GM23248 (cell line): ENCODE measurements around the gene TSPAN9.

Experiments
- EZH2 ChIP-seq: fragments of 200-600 bp; sonication (generic); IDR thresholded peaks from 2 replicates; pipeline ENCODE4 v1.6.1; 2018; ENCODE audit warnings: antibody characterized with exemption, mild to moderate bottlenecking; ENCODE audit not compliant: insufficient read depth, poor library complexity, severe bottlenecking
- EZH2phosphoT487 ChIP-seq: fragments of 200-600 bp; sonication (generic); IDR thresholded peaks from 2 replicates; pipeline ENCODE4 v1.6.1; 2018; ENCODE audit warnings: antibody characterized with exemption, moderate library complexity, mild to moderate bottlenecking, low read depth; ENCODE audit not compliant: insufficient read depth

- TF ChIP-seq EZH2 (no peak), EZH2phosphoT487 (no peak)
Measured at GRCh38 chr12:3216726-3217682, 139.8 kb downstream of the TSPAN9 start.
